Epithelial cell of proximal tubule (primary cell): ENCODE data around the gene ARHGEF37. TPM values are rescaled to one million over a fixed set of nuclear protein-coding genes. Genes with fewer than 3 reads are reported as not detected.

Source experiments
- DNase-seq: peaks from one replicate; pipeline ENCODE4 v3.0.0-alpha.2; 2011; ENCODE audit warnings: low read depth
- H3K4me3 ChIP-seq: 2 replicates; pipeline ENCODE4 v1.5.1; 2011; ENCODE audit warnings: low read depth, mild to moderate bottlenecking, low read length
- CTCF ChIP-seq: conservative IDR thresholded peaks from 2 replicates; pipeline ENCODE4 v1.5.1; 2012; ENCODE audit warnings: low read depth, mild to moderate bottlenecking, low read length
- total RNA-seq: library from RNA; depleted of rRNA; stranded (reverse); fragments of >200 nt; gene quantifications from 2 replicates; pipeline ENCODE4 v1.2.3, GENCODE V29; 2015

ARHGEF37 gene
- total RNA-seq, 1 donor from 2014 or later, result 2.7 TPM

GRCh38 chr5:149600932-149601331 is 19.6 kb downstream of the ARHGEF37 start:
- DNase-seq, result no peak
- TF ChIP-seq CTCF, result no peak
- no peak overlapping the region for H3K4me3 ChIP-seq

GRCh38 chr5:149603210-149603609 is 21.9 kb downstream of the ARHGEF37 start:
- no peak overlapping the region for H3K4me3 ChIP-seq
- no peak for TF ChIP-seq CTCF
- DNase-seq, result no peak

GRCh38 chr5:149603920-149604319 is 22.6 kb downstream of the ARHGEF37 start:
- DNase-seq, result no peak
- no peak for TF ChIP-seq CTCF
- H3K4me3 ChIP-seq, result no peak overlapping the region

- no peak for DNase-seq
- H3K4me3 ChIP-seq, result no peak overlapping the region
- TF ChIP-seq CTCF, result no peak
Measured at GRCh38 chr5:149604321-149604720, 23.0 kb downstream of the ARHGEF37 start.

- no peak for DNase-seq
- no peak overlapping the region for H3K4me3 ChIP-seq
- TF ChIP-seq CTCF, result no peak
Measured at GRCh38 chr5:149605354-149605997, 24.2 kb downstream of the ARHGEF37 start.

GRCh38 chr5:149605998-149606724 is 24.9 kb downstream of the ARHGEF37 start:
- no peak for TF ChIP-seq CTCF
- DNase-seq, result no peak
- H3K4me3 ChIP-seq, result no peak overlapping the region
